ENCODE data around the gene CSF3.

GRCh38 chr17:39979893-39980350, 35.3 kb upstream of the CSF3 start:
- TF ChIP-seq, protein P1, sequence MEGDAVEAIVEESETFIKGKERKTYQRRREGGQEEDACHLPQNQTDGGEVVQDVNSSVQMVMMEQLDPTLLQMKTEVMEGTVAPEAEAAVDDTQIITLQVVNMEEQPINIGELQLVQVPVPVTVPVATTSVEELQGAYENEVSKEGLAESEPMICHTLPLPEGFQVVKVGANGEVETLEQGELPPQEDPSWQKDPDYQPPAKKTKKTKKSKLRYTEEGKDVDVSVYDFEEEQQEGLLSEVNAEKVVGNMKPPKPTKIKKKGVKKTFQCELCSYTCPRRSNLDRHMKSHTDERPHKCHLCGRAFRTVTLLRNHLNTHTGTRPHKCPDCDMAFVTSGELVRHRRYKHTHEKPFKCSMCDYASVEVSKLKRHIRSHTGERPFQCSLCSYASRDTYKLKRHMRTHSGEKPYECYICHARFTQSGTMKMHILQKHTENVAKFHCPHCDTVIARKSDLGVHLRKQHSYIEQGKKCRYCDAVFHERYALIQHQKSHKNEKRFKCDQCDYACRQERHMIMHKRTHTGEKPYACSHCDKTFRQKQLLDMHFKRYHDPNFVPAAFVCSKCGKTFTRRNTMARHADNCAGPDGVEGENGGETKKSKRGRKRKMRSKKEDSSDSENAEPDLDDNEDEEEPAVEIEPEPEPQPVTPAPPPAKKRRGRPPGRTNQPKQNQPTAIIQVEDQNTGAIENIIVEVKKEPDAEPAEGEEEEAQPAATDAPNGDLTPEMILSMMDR (IDR thresholded peaks at IDR 0.05), result no peak
- no peak for TF ChIP-seq POLR2A (IDR thresholded peaks at IDR 0.05)

Measured in thyroid gland (tissue), 4 donors.